Measurements from ENCODE around the gene MMP1.
"Not testable (repeated sequence)": the region's sequence is repeated elsewhere in the genome, so short reads cannot be mapped to it uniquely, and the experiment has no call there.

Gene MMP1

GRCh38 chr11:102761646-102762238, 36.2 kb downstream of the MMP1 start:
- DNase-seq (ENCODE audit: low read depth in 2 of 3, low spot score in 1 of 3) = no peak

DNA sequence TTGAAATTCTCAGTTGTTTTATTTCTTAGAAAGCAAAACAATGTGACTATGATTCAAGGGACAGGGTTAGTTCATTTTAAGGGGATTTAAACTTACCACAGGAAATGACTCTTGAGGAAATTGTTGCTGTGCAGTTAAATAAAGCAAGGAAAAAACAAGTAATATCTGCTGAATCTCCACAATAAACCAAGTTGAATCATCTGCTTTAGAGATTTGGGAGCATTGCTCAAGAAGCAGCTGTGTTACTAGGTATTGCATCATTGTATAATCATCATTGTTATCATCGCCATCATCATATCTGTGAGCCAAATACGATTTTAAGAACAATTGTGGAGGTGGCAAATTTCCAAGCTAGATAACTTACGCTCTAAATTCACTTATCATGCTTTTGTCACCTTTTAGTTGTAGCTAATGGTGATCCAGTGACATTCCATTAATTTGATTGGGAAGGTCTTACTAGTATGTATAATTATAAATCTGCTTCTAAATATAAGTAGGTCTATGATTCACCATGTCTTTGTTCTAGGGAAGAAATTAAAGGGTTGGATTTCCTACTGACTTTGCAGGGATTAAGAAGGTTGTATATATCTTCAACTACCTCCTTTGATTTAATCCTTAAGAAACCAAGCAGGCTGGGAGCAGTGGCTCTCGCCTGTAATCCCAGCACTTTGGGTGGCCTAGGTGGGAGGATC, 37.5 kb downstream of the MMP1 start:
- DNase-seq (ENCODE audit: low read depth in 2 of 3, low spot score in 1 of 3) = no peak

DNA sequence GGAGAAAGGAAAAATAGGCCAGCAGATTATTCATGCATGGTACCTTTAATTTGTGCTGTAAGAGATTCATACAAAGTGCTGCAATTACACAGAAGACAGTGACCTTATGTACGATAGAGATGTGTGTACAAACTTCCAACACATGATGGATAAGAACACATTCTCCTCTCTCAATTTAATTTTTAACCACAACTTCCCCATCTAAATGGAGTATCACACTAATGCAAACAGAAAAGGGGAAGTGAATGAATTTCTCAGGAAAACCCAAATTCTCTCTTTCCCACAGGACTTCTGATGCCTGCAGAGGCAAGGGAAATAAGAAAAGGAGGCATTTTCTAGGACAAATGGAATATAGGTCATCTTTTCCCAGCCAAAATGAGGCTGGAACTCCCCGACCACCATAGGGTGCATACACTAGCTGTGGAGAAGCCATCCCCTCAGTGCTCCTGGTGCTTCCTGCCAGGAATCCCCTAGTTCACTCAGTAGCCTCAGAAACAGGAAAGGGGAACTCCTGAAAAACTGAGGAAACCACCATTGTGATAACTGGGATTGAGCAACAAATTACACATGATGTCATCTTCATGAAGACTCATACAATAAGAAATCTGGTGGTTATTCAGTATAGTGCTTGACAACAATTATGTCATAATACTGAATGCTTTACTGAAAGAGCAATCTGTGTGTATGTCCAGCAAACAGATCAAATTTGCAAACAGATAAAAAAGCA, 40.0 kb downstream of the MMP1 start:
- no peak for DNase-seq (ENCODE audit: low read depth in 2 of 3, low spot score in 1 of 3)

GRCh38 chr11:102753267-102753666, 44.7 kb downstream of the MMP1 start:
- no peak for DNase-seq (ENCODE audit: low read depth in 2 of 3, low spot score in 1 of 3)

DNA sequence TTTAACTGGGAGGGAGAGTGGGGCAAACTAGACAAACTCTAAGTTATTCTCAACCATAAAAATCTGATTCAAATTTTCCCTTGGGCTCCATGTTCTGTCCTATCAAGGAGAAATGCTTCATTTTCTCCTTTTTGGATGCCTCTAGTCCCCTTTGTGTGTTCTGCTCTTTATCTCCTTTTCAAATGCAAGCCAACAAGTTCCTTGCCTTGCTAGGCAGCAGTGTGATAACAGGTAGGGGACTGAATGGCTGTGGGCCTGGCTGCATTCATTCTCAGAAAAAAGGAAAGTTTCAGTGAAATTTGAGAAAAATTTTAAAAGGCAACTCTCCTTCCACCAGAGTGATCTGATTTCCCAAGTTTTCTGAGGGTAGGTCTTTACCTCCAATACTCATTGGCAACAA, 46.3 kb downstream of the MMP1 start:
- no peak for DNase-seq (ENCODE audit: low read depth in 2 of 3, low spot score in 1 of 3)

GRCh38 chr11:102749101-102749722, 48.7 kb downstream of the MMP1 start:
- no peak for DNase-seq (ENCODE audit: low read depth in 2 of 3, low spot score in 1 of 3)

DNA sequence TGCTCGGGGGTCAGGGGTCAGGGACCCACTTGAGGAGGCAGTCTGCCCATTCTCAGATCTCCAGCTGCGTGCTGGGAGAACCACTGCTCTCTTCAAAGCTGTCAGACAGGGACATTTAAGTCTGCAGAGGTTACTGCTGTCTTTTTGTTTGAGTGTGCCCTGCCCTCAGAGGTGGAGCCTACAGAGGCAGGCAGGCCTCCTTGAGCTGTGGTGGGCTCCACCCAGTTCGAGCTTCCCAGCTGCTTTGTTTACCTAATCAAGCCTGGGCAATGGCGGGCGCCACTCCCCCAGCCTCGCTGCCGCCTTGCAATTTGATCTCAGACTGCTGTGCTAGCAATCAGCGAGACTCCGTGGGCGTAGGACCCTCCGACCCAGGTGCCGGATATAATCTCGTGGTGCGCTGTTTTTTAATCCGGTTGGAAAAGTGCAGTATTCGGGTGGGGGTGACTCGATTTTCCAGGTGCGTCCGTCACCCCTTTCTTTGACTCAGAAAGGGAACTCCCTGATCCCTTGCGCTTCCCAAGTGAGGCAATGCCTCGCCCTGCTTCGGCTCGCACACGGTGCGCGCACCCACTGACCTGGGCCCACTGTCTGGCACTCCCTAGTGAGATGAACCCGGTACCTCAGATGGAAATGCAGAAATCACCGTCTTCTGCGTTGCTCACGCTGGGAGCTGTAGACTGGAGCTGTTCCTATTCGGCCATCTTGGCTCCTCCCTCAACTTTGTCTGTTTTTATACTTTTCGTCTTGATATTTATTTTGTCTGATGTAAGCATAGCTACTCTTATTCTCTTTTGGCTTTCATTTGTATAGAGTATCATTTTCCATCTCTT, 51.0 kb downstream of the MMP1 start:
- not testable (repeated sequence) for DNase-seq (ENCODE audit: low read depth in 2 of 3, low spot score in 1 of 3)

Data from stimulated activated CD4-positive, alpha-beta T cell treated with anti-CD3 and anti-CD28 coated beads, Interleukin-12 subunit alpha, Interleukin-12 subunit beta, amount 100 ng/mL, for 48 hours (primary cell).